Measurements from ENCODE around the gene RGS14.

DNA sequence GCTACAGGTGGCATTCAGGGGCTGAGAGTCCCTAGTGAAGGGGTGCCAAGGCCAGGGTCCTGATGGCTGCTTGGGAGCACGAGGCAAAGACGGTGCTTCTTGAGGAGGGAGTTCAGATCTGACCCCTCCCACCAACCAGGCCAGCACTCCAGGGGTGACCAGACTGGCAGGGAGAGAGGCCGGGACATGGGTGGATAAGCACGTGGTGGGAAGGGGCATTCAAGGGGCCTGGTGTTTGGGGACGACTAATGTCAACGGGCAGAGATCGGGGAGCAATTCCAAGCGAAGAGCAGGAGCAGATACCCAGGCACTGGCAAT, 4.5 kb downstream of the RGS14 start:
- TF ChIP-seq, protein P1, sequence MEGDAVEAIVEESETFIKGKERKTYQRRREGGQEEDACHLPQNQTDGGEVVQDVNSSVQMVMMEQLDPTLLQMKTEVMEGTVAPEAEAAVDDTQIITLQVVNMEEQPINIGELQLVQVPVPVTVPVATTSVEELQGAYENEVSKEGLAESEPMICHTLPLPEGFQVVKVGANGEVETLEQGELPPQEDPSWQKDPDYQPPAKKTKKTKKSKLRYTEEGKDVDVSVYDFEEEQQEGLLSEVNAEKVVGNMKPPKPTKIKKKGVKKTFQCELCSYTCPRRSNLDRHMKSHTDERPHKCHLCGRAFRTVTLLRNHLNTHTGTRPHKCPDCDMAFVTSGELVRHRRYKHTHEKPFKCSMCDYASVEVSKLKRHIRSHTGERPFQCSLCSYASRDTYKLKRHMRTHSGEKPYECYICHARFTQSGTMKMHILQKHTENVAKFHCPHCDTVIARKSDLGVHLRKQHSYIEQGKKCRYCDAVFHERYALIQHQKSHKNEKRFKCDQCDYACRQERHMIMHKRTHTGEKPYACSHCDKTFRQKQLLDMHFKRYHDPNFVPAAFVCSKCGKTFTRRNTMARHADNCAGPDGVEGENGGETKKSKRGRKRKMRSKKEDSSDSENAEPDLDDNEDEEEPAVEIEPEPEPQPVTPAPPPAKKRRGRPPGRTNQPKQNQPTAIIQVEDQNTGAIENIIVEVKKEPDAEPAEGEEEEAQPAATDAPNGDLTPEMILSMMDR (IDR thresholded peaks at IDR 0.05; ENCODE audit: low read length): no peak
- no peak for TF ChIP-seq EZH2phosphoT487 (IDR thresholded peaks at IDR 0.05; ENCODE audit: low read length)

Data from MM.1S (cell line).